Measurements from ENCODE around the gene MGAT5B. TPM values are rescaled to one million over a fixed set of nuclear protein-coding genes. Genes with fewer than 3 reads are reported as not detected.

MGAT5B gene
- total RNA-seq, 1 donor from 2014 or later = not detected

- DNase-seq (no peak), ATAC-seq (ENCODE audit: poor library complexity) (no peak)
- intact Hi-C loops (cut with DNase I) = no loop called here
Measured at GRCh38 chr17:76917829-76918228, 49.6 kb downstream of the MGAT5B start.

GRCh38 chr17:76918811-76919210, 50.6 kb downstream of the MGAT5B start:
- intact Hi-C loops (cut with DNase I) = no loop called here
- no peak for ATAC-seq (ENCODE audit: poor library complexity)
- no peak for DNase-seq

GRCh38 chr17:76920364-76921139, 52.3 kb downstream of the MGAT5B start:
- ATAC-seq (ENCODE audit: poor library complexity) (no peak), DNase-seq (no peak)
- intact Hi-C loops (cut with DNase I) = no loop called here

- intact Hi-C loops (cut with DNase I) = no loop called here
- DNase-seq = no peak
- ATAC-seq (ENCODE audit: poor library complexity) = no peak
Measured at GRCh38 chr17:76921340-76922036, 53.3 kb downstream of the MGAT5B start.

- ATAC-seq (ENCODE audit: poor library complexity) (no peak), DNase-seq (no peak)
- intact Hi-C loops (cut with DNase I) = no loop called here
Measured at GRCh38 chr17:76922084-76922483, 53.9 kb downstream of the MGAT5B start.

GRCh38 chr17:76922967-76923366, 54.8 kb downstream of the MGAT5B start:
- intact Hi-C loops (cut with DNase I) = no loop called here
- DNase-seq = no peak
- ATAC-seq (ENCODE audit: poor library complexity) = no peak

- intact Hi-C loops (cut with DNase I) = no loop called here
- ATAC-seq (ENCODE audit: poor library complexity) = no peak
- no peak for DNase-seq
Measured at GRCh38 chr17:76923491-76923890, 55.3 kb downstream of the MGAT5B start.

GRCh38 chr17:76924345-76925342, 56.4 kb downstream of the MGAT5B start:
- ATAC-seq (ENCODE audit: poor library complexity) = no peak
- intact Hi-C loops (cut with DNase I) = no loop called here
- no peak for DNase-seq

GRCh38 chr17:76925441-76925891, 57.3 kb downstream of the MGAT5B start:
- no peak for DNase-seq
- ATAC-seq (ENCODE audit: poor library complexity) = no peak
- intact Hi-C loops (cut with DNase I) = no loop called here

GRCh38 chr17:76926237-76926866, 58.1 kb downstream of the MGAT5B start:
- no peak for DNase-seq
- no peak for ATAC-seq (ENCODE audit: poor library complexity)
- intact Hi-C loops (cut with DNase I) = no loop called here

- intact Hi-C loops (cut with DNase I) = no loop called here
- ATAC-seq (ENCODE audit: poor library complexity) = no peak
- DNase-seq = no peak
Measured at GRCh38 chr17:76927577-76927976, 59.4 kb downstream of the MGAT5B start.

- DNase-seq = no peak
- no peak for ATAC-seq (ENCODE audit: poor library complexity)
- intact Hi-C loops (cut with DNase I) = no loop called here
Measured at GRCh38 chr17:76927982-76928381, 59.8 kb downstream of the MGAT5B start.

- no peak for ATAC-seq (ENCODE audit: poor library complexity)
- DNase-seq = no peak
- intact Hi-C loops (cut with DNase I) = no loop called here
Measured at GRCh38 chr17:76929148-76929547, 60.9 kb downstream of the MGAT5B start.

- no peak for DNase-seq
- no peak for ATAC-seq (ENCODE audit: poor library complexity)
- intact Hi-C loops (cut with DNase I) = no loop called here
Measured at GRCh38 chr17:76929601-76930000, 61.4 kb downstream of the MGAT5B start.

- intact Hi-C loops (cut with DNase I) = no loop called here
- no peak for ATAC-seq (ENCODE audit: poor library complexity)
- no peak for DNase-seq
Measured at GRCh38 chr17:76930107-76930506, 61.9 kb downstream of the MGAT5B start.

- ATAC-seq (ENCODE audit: poor library complexity) (no peak), DNase-seq (no peak)
- intact Hi-C loops (cut with DNase I) = no loop called here
Measured at GRCh38 chr17:76932402-76933333, 64.5 kb downstream of the MGAT5B start.

GRCh38 chr17:76934561-76935320, 66.5 kb downstream of the MGAT5B start:
- DNase-seq (no peak), ATAC-seq (ENCODE audit: poor library complexity) (no peak)
- intact Hi-C loops (cut with DNase I) = no loop called here

Data from Right ventricle myocardium superior (tissue), 1 donor.